Thyroid gland (tissue), 4 donors: Measurements from ENCODE around the gene XIST. TPM values are rescaled to one million over a fixed set of nuclear protein-coding genes. Genes with fewer than 3 reads are reported as not detected.
"Not testable (repeated sequence)": the region's sequence is repeated elsewhere in the genome, so short reads cannot be mapped to it uniquely, and the experiment has no call there.

Experiments
- DNase-seq, 2 donors: peaks; one replicate each; pipeline ENCODE4 v3.0.0-alpha.2; 2019
- H3K27ac ChIP-seq, 3 donors: fragments of 200-600 bp; sonication (generic); 1 replicate in 2 of 3; 2 replicates in 1 of 3; pipeline ENCODE4 v1.5.1; 2016 to 2019; ENCODE audit warnings: mild to moderate bottlenecking in 1 of 3, moderate library complexity in 1 of 3
- H3K27me3 ChIP-seq: fragments of 200-600 bp; sonication (generic); one replicate; pipeline ENCODE4 v1.5.1; 2019
- H3K36me3 ChIP-seq, 2 donors: fragments of 200-600 bp; sonication (generic); one replicate each; pipeline ENCODE4 v1.5.1; 2016 to 2019
- H3K4me1 ChIP-seq, 2 donors: fragments of 200-600 bp; sonication (generic); one replicate each; pipeline ENCODE4 v1.5.1; 2017 to 2019
- H3K4me3 ChIP-seq, 3 donors: fragments of 200-600 bp; sonication (generic); replicated peaks in 1 of 3; 1 replicate in 2 of 3; 2 replicates in 1 of 3; pipeline ENCODE4 v1.5.1; 2016; ENCODE audit warnings: mild to moderate bottlenecking in 1 of 3
- H3K9me3 ChIP-seq: fragments of 200-600 bp; sonication (generic); one replicate; pipeline ENCODE4 v1.5.1; 2017
- POLR2A ChIP-seq, 2 donors: fragments of 450-650 bp; IDR thresholded peaks; one replicate each; pipeline ENCODE4 v1.6.1; 2017; ENCODE audit warnings: antibody characterized with exemption in 2 of 2, mild to moderate bottlenecking in 2 of 2, moderate library complexity in 1 of 2
- WGBS, 2 donors: methylation state at CpG; one replicate each; pipeline ENCODE4 v1.1.5; 2017; 5-methylcytosine and 5-hydroxymethylcytosine counted together
- intact Hi-C: fragments of 100-400 bp; cut with DNase I; formaldehyde crosslinking; loops from one replicate; pipeline ENCODE4 v1.15.1; 2023
- total RNA-seq, 4 donors: library from RNA; depleted of rRNA; stranded (reverse); fragments of >200 nt; gene quantifications; one replicate each; pipeline ENCODE4 v1.2.3, GENCODE V29; 2016
- TF ChIP-seq, protein P1 (sequence below), 6 experiments: fragments of 200-600 bp in 3 of 6; fragments of 450-650 bp in 3 of 6; sonication (generic) in 3 of 6; IDR thresholded peaks; one replicate each; pipeline ENCODE4 v1.5.1; 2016 to 2019; ENCODE audit warnings: antibody characterized with exemption in 6 of 6, mild to moderate bottlenecking in 2 of 6, inconsistent platforms in 1 of 6, moderate library complexity in 1 of 6

The XIST gene
- 100 to 1,000 TPM in 2 of 4 donors, not detected in 2; 300 to 309 TPM for total RNA-seq

- intact Hi-C loops = loop anchor here (10.0 kb wide), 2 partner anchors 92 to 282 kb away; no protein-coding TSS in a partner anchor
- Histone ChIP-seq H3K4me1 (peaks cover 0 to 7% of the 10 kb centered on the region in 2 donors), H3K9me3 (no peaks in the 10 kb centered on the region), H3K36me3 (no peaks in the 10 kb centered on the region), H3K27me3 (no peaks in the 10 kb centered on the region), H3K4me3 (peak within 1 kb of the TSS in 1 of 3 donors; percentile 28), H3K27ac (peak within 1 kb of the TSS in 2 of 3 donors; percentile 74 to 79)
- TF ChIP-seq POLR2A (IDR thresholded peaks at IDR 0.05) = peak in 1 of 2 donors; percentile 77
- TF ChIP-seq, protein P1, sequence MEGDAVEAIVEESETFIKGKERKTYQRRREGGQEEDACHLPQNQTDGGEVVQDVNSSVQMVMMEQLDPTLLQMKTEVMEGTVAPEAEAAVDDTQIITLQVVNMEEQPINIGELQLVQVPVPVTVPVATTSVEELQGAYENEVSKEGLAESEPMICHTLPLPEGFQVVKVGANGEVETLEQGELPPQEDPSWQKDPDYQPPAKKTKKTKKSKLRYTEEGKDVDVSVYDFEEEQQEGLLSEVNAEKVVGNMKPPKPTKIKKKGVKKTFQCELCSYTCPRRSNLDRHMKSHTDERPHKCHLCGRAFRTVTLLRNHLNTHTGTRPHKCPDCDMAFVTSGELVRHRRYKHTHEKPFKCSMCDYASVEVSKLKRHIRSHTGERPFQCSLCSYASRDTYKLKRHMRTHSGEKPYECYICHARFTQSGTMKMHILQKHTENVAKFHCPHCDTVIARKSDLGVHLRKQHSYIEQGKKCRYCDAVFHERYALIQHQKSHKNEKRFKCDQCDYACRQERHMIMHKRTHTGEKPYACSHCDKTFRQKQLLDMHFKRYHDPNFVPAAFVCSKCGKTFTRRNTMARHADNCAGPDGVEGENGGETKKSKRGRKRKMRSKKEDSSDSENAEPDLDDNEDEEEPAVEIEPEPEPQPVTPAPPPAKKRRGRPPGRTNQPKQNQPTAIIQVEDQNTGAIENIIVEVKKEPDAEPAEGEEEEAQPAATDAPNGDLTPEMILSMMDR (IDR thresholded peaks at IDR 0.05) = no peak
- DNase-seq = no peak
- 90 to 91% methylated on average over 8 of the region's 8 CpGs for WGBS, 2 donors
Measured at GRCh38 chrX:73852467-73852866, at the start of gene XIST. Gene XIST (minus strand): TSS chrX:73852714.

- H3K27me3 ChIP-seq, H3K27ac ChIP-seq, H3K36me3 ChIP-seq, H3K9me3 ChIP-seq, H3K4me1 ChIP-seq, DNase-seq, intact Hi-C loops, H3K4me3 ChIP-seq: not testable (repeated sequence)
- WGBS, 2 donors = 96 to 98% methylated on average over 3 of the region's 3 CpGs
Measured at GRCh38 chrX:73898315-73898714, 45.8 kb upstream of the XIST start.

DNA sequence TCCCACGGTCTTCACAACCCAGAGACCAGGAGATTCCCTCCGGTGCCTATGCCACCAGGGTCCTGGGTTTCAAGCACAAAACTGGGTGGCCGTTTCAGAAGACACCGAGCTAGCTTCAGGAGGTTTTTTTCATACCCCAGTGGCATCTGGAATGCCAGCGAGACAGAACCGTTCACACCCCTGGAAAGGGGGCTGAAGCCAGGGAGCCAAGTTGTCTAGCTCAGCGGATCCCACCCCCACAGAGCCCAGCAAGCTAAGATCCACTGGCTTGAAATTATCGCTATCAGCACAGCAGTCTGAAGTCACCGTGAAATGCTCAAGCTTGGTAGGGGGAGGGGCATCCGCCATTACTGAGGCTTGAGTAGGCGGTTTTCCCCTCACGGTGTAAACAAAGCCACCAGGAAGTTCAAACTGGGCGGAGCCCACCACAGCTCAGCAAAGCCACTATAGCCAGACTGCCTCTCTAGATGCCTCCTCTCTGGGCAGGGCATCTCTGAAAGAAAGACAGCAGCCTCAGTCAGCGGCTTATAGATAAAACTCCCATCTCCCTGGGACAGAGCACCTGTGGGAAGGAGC lies 40.1 kb upstream of the XIST start:
- H3K4me1 ChIP-seq, intact Hi-C loops, H3K27me3 ChIP-seq, H3K4me3 ChIP-seq, DNase-seq, H3K27ac ChIP-seq, H3K9me3 ChIP-seq, H3K36me3 ChIP-seq: not testable (repeated sequence)
- 93 to 100% methylated on average over 3 to 7 of the region's 14 CpGs for WGBS, 2 donors

GRCh38 chrX:73882260-73882659 lies 29.7 kb upstream of the XIST start:
- H3K27me3 ChIP-seq, H3K4me3 ChIP-seq, H3K9me3 ChIP-seq, DNase-seq, intact Hi-C loops, H3K4me1 ChIP-seq, H3K36me3 ChIP-seq, H3K27ac ChIP-seq: not testable (repeated sequence)
- 94% methylated on average over 5 of the region's 24 CpGs; no CpG with 5 or more reads in 1 of the 2 donors for WGBS, 2 donors

DNA sequence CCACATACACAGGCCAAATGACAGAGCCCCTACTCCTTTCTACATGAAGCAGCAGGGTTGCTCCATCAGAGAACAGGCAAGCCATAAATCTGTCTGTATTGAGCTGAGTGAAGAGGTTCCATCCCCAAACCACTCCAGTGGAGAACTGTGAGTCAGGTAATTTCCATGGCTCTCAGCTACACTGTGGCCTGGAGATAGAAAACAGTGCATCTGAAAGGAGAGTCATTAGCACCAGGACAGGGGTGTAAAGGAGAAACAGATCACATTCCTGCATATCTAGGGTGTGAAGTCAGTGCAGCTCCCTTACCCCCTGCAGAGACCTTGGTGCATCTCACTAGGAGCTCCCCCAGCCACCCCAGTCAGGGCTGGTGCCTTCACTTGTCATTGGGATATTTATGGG lies 25.2 kb upstream of the XIST start:
- Histone ChIP-seq H3K9me3 (no peaks in the 10 kb centered on the region), H3K27me3 (no peaks in the 10 kb centered on the region), H3K4me3 (no peak overlapping the region), H3K36me3 (no peaks in the 10 kb centered on the region), H3K27ac (no peak overlapping the region), H3K4me1 (no peaks in the 10 kb centered on the region)
- intact Hi-C loops = no loop called here
- no peak for DNase-seq
- TF ChIP-seq, protein P1 (IDR thresholded peaks at IDR 0.05) = no peak
- no peak for TF ChIP-seq POLR2A (IDR thresholded peaks at IDR 0.05)

- Histone ChIP-seq H3K27me3 (no peaks in the 10 kb centered on the region), H3K9me3 (no peaks in the 10 kb centered on the region), H3K36me3 (no peaks in the 10 kb centered on the region), H3K27ac (no peak overlapping the region), H3K4me1 (no peaks in the 10 kb centered on the region), H3K4me3 (no peak overlapping the region)
- WGBS, 2 donors = no CpG with 5 or more reads among the region's 2 CpGs
- intact Hi-C loops = no loop called here
- TF ChIP-seq, protein P1 (IDR thresholded peaks at IDR 0.05) = no peak
- TF ChIP-seq POLR2A (IDR thresholded peaks at IDR 0.05) = no peak
- DNase-seq = no peak
Measured at GRCh38 chrX:73876911-73877310, 24.4 kb upstream of the XIST start.
